ENCODE results near the gene CYP39A1.

Gene CYP39A1

GRCh38 chr6:46507426-46507825 lies 145.2 kb downstream of the CYP39A1 start:
- H3K27me3 Mint-ChIP-seq: no peaks in the 10 kb centered on the region
- no peak for DNase-seq (ENCODE audit: low spot score in 2 of 2)
- H3K9me3 Mint-ChIP-seq: no peaks in the 10 kb centered on the region
- H3K36me3 Mint-ChIP-seq: no peaks in the 10 kb centered on the region
- H3K4me3 Mint-ChIP-seq: no peak overlapping the region
- no peak for ATAC-seq (ENCODE audit: low read depth)
- H3K27ac Mint-ChIP-seq: no peak overlapping the region
- H3K4me1 Mint-ChIP-seq: no peaks in the 10 kb centered on the region

DNA sequence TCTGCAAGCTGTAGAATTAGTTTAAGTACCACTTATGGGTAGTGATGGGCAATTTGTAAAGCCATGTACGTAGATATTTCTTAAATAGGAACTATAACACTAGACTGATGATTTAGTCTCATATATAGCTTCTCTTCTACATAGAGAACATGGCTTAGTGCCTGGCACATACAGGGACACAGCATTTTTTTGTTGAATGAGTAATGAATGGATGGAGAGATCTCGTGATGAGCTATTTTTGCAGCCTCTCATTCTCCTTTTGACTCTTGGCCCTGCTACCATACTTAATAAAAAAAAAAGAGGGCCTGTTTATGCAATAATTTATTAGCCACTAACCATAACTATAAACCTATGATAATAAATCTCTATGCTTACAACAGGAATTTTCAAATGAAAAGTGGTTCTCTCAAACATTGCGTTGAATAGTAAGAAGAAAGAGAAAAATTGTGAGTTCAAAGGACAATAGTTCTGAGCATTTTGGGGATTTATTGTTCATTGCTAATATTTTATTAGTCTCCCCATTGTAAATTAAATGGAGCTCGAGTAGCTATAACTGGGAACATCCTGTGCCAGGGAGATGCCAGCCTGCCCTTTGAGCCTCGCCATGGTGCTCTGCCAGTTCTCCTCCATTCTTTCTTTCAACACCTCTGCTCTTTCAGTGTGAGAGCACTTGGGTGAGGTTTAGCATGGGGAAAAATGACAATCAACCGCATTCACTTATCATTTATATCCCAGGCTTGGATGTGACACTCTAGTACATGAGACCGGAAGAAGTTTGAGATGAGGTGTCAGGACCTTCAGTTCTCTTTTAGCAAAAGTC lies 146.7 kb downstream of the CYP39A1 start:
- H3K9me3 Mint-ChIP-seq: no peaks in the 10 kb centered on the region
- H3K27me3 Mint-ChIP-seq: no peaks in the 10 kb centered on the region
- peaks cover 2% of the 10 kb centered on the region for H3K4me1 Mint-ChIP-seq
- H3K27ac Mint-ChIP-seq: no peak overlapping the region
- ATAC-seq (ENCODE audit: low read depth) (no peak), DNase-seq (ENCODE audit: low spot score in 2 of 2) (no peak)
- H3K36me3 Mint-ChIP-seq: no peaks in the 10 kb centered on the region
- H3K4me3 Mint-ChIP-seq: no peak overlapping the region

- no peaks in the 10 kb centered on the region for H3K36me3 Mint-ChIP-seq
- no peaks in the 10 kb centered on the region for H3K9me3 Mint-ChIP-seq
- peaks cover 3% of the 10 kb centered on the region for H3K27me3 Mint-ChIP-seq
- H3K4me1 Mint-ChIP-seq: peaks cover 2% of the 10 kb centered on the region
- DNase-seq (ENCODE audit: low spot score in 2 of 2) (no peak), ATAC-seq (ENCODE audit: low read depth) (no peak)
- H3K27ac Mint-ChIP-seq: no peak overlapping the region
- no peak overlapping the region for H3K4me3 Mint-ChIP-seq
These were observed 148.4 kb downstream of the CYP39A1 start for GRCh38 chr6:46504242-46504641.

- peaks cover 2% of the 10 kb centered on the region for H3K4me1 Mint-ChIP-seq
- H3K27me3 Mint-ChIP-seq: peaks cover 3% of the 10 kb centered on the region
- no peak for ATAC-seq (ENCODE audit: low read depth)
- no peak overlapping the region for H3K4me3 Mint-ChIP-seq
- DNase-seq (ENCODE audit: low spot score in 2 of 2): no peak
- H3K9me3 Mint-ChIP-seq: no peaks in the 10 kb centered on the region
- no peak overlapping the region for H3K27ac Mint-ChIP-seq
- H3K36me3 Mint-ChIP-seq: no peaks in the 10 kb centered on the region
These were observed 150.0 kb downstream of the CYP39A1 start for GRCh38 chr6:46502486-46503119.

GRCh38 chr6:46501136-46502089 lies 151.2 kb downstream of the CYP39A1 start:
- ATAC-seq (ENCODE audit: low read depth) (no peak), DNase-seq (ENCODE audit: low spot score in 2 of 2) (no peak)
- Mint-ChIP-seq H3K4me1 (peaks cover 2% of the 10 kb centered on the region), H3K4me3 (no peak overlapping the region), H3K27me3 (peaks cover 3% of the 10 kb centered on the region), H3K9me3 (no peaks in the 10 kb centered on the region), H3K27ac (no peak overlapping the region), H3K36me3 (no peaks in the 10 kb centered on the region)

DNA sequence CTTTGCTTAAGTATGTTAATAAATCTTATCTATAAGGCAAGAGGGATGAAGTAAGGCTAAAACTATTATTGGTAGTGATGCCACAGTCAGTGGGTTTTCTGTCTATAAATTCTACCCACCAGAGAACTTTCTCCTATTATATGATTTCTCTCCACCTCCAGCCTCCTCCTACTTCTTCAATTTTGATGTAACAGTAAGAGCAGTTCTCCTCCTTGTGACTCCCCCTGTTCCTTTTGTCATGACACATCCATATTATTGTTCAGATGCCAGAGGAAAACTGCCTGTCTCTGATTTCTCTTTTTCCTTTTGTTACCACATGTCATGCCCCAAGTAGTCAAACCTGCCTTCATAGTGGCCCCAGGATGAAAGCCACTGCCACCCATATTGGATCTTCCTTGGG lies 152.2 kb downstream of the CYP39A1 start:
- H3K27me3 Mint-ChIP-seq: peaks cover 9% of the 10 kb centered on the region
- H3K9me3 Mint-ChIP-seq: no peaks in the 10 kb centered on the region
- H3K36me3 Mint-ChIP-seq: no peaks in the 10 kb centered on the region
- no peak for ATAC-seq (ENCODE audit: low read depth)
- H3K27ac Mint-ChIP-seq: no peak overlapping the region
- H3K4me3 Mint-ChIP-seq: no peak overlapping the region
- peaks cover 2% of the 10 kb centered on the region for H3K4me1 Mint-ChIP-seq
- no peak for DNase-seq (ENCODE audit: low spot score in 2 of 2)

Data from memory B cell (primary cell).